Regular cardiac myocyte (primary cell): ENCODE data around the gene MILR1. TPM values are rescaled to one million over a fixed set of nuclear protein-coding genes. Genes with fewer than 3 reads are reported as not detected.

Source experiments
- total RNA-seq: library from RNA; depleted of rRNA; stranded (reverse); fragments of >200 nt; gene quantifications from 2 replicates; pipeline ENCODE4 v1.2.3, GENCODE V29; 2014

MILR1 gene
- total RNA-seq, result 6.5 and 7.0 TPM in 2 replicates

GRCh38 chr17:64448665-64449512 lies at the start of gene MILR1:
MILR1 (plus strand) TSS chr17:64449115; CDS start chr17:64449169, 54 bp downstream.

GRCh38 chr17:64496786-64497564 lies 48.1 kb downstream of the MILR1 start, which contains the start of gene POLG2:
POLG2 (minus strand) TSS chr17:64497054; CDS start chr17:64496968, 86 bp downstream.

GRCh38 chr17:64506201-64506575 lies 57.3 kb downstream of the MILR1 start, which contains the start of gene DDX5:
DDX5 (minus strand) TSS chr17:64506289; CDS start chr17:64506119, 170 bp downstream.

GRCh38 chr17:64506576-64507412 lies 57.9 kb downstream of the MILR1 start, which contains the start of gene CEP95:
CEP95 (plus strand) TSS chr17:64506977; CDS start chr17:64507098, 121 bp downstream.

Other genes with a start within 250 kb of the MILR1 start
- gene TEX2, start 185.9 kb upstream of the MILR1 start, total RNA-seq, result 29.9 and 30.5 TPM in 2 replicates
- gene PECAM1, start 58.3 kb upstream of the MILR1 start, total RNA-seq, result 1.7 and 2.0 TPM in 2 replicates
- gene POLG2, start 47.9 kb downstream of the MILR1 start, total RNA-seq, result 10.4 and 11.1 TPM in 2 replicates
- 268 and 384 TPM in 2 replicates for gene DDX5, start 57.2 kb downstream of the MILR1 start, total RNA-seq
- gene CEP95, start 57.9 kb downstream of the MILR1 start, total RNA-seq, result 15.5 and 34.7 TPM in 2 replicates
- gene SMURF2, start 213.2 kb downstream of the MILR1 start, total RNA-seq, result 168 and 343 TPM in 2 replicates